ENCODE results near the gene EPHA7.

The EPHA7 gene

DNA sequence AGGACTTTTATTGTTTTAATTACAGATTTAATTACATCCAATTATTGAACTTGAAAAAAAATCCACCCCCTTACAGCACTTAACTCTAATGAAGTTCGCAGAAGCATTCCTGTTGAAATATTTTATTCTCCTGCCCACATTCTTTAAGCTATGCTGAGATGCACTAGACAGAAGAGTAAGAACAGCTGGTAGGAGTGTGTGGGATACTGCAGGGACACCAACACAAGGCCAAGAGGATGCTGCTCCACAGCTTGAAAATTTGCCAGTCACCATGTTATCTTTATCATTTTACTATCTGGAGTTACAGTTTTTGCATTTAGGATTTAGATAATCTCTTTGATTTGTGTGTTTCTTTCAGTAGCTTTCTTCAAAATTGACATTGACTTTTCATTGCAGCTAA is 180.7 kb downstream of the EPHA7 start:
- Histone ChIP-seq H2AFZ (ENCODE audit: low read depth, low read length) (no peak overlapping the region), H2BK15ac (ENCODE audit: low read depth, poor library complexity, severe bottlenecking) (no peak overlapping the region), H3K18ac (ENCODE audit: low read depth in 1 of 2, low read length in 2 of 2) (no peak overlapping the region), H3K79me1 (replicated peaks; ENCODE audit: low read length, poor library complexity, severe bottlenecking) (no peaks in the 10 kb centered on the region), H3K14ac (ENCODE audit: low read length in 2 of 2) (no peak overlapping the region), H3K9ac (ENCODE audit: low read length) (no peak overlapping the region), H3K36me3 (ENCODE audit: control insufficient read depth in 1 of 2, insufficient read depth in 2 of 2, low read depth in 1 of 2, low read length in 2 of 2) (no peaks in the 10 kb centered on the region), H3K4ac (ENCODE audit: low read depth in 1 of 2, low read length in 2 of 2) (no peak overlapping the region), H3K27me3 (ENCODE audit: control insufficient read depth in 1 of 2, insufficient read depth in 1 of 2, low read length in 2 of 2) (no peaks in the 10 kb centered on the region), H3K4me1 (ENCODE audit: control insufficient read depth, insufficient read depth, low read depth, low read length) (no peaks in the 10 kb centered on the region), H4K91ac (ENCODE audit: low read length) (no peak overlapping the region), H4K8ac (ENCODE audit: low read length) (no peak overlapping the region), H2AK5ac (ENCODE audit: low read length, severe bottlenecking) (no peak overlapping the region), H2BK5ac (ENCODE audit: low read depth, low read length, poor library complexity, severe bottlenecking) (no peak overlapping the region), H3K23ac (ENCODE audit: low read length in 2 of 2) (no peak overlapping the region), H3K27ac (ENCODE audit: low read length, poor library complexity, severe bottlenecking) (no peak overlapping the region), H2BK12ac (ENCODE audit: low read length in 2 of 2) (no peak overlapping the region), H3K4me2 (ENCODE audit: low read length, poor library complexity, severe bottlenecking) (no peak overlapping the region), H3K9me3 (ENCODE audit: control insufficient read depth, low read length) (no peaks in the 10 kb centered on the region), H2BK120ac (ENCODE audit: low read depth, low read length) (no peak overlapping the region), H3K4me3 (ENCODE audit: insufficient read depth in 1 of 2, low read depth in 1 of 2, low read length in 2 of 2) (no peak overlapping the region)
- no CpG with 5 or more reads among the region's 1 CpG for WGBS
- DNase-seq = no peak

DNA sequence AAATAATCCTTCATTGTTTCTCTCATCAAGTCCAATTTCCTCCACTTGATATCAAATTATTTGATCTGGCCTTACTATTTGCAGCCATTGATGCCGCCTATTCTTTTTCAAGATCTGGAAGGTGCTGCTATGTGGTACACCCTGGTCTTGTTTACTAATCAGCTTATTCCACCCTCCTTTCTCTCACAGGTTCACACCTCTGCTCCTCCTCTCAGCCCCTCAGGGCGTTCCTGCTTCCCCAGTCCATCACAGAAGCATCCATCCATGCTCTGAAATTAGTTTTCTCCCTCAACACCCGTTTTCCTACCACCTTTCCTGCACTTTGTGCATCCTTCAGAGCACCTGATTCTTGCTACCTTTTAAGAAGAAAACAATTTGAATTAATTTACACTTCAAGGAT is 183.6 kb downstream of the EPHA7 start:
- Histone ChIP-seq H2BK5ac (ENCODE audit: low read depth, low read length, poor library complexity, severe bottlenecking) (no peak overlapping the region), H3K4ac (ENCODE audit: low read depth in 1 of 2, low read length in 2 of 2) (no peak overlapping the region), H2AK5ac (ENCODE audit: low read length, severe bottlenecking) (no peak overlapping the region), H3K9me3 (ENCODE audit: control insufficient read depth, low read length) (no peaks in the 10 kb centered on the region), H2BK12ac (ENCODE audit: low read length in 2 of 2) (no peak overlapping the region), H3K36me3 (ENCODE audit: control insufficient read depth in 1 of 2, insufficient read depth in 2 of 2, low read depth in 1 of 2, low read length in 2 of 2) (no peaks in the 10 kb centered on the region), H4K8ac (ENCODE audit: low read length) (no peak overlapping the region), H3K79me1 (replicated peaks; ENCODE audit: low read length, poor library complexity, severe bottlenecking) (no peaks in the 10 kb centered on the region), H3K27ac (ENCODE audit: low read length, poor library complexity, severe bottlenecking) (peak overlapping the region; percentile 20), H3K4me3 (ENCODE audit: insufficient read depth in 1 of 2, low read depth in 1 of 2, low read length in 2 of 2) (no peak overlapping the region), H4K91ac (ENCODE audit: low read length) (no peak overlapping the region), H3K9ac (ENCODE audit: low read length) (no peak overlapping the region), H3K14ac (ENCODE audit: low read length in 2 of 2) (no peak overlapping the region), H2BK120ac (ENCODE audit: low read depth, low read length) (no peak overlapping the region), H2BK15ac (ENCODE audit: low read depth, poor library complexity, severe bottlenecking) (no peak overlapping the region), H3K23ac (ENCODE audit: low read length in 2 of 2) (no peak overlapping the region), H3K27me3 (ENCODE audit: control insufficient read depth in 1 of 2, insufficient read depth in 1 of 2, low read length in 2 of 2) (no peaks in the 10 kb centered on the region), H3K18ac (ENCODE audit: low read depth in 1 of 2, low read length in 2 of 2) (no peak overlapping the region), H3K4me2 (ENCODE audit: low read length, poor library complexity, severe bottlenecking) (no peak overlapping the region), H3K4me1 (ENCODE audit: control insufficient read depth, insufficient read depth, low read depth, low read length) (no peaks in the 10 kb centered on the region), H2AFZ (ENCODE audit: low read depth, low read length) (no peak overlapping the region)
- no peak for DNase-seq
- 71% methylated on average over 3 of the region's 3 CpGs for WGBS

DNA sequence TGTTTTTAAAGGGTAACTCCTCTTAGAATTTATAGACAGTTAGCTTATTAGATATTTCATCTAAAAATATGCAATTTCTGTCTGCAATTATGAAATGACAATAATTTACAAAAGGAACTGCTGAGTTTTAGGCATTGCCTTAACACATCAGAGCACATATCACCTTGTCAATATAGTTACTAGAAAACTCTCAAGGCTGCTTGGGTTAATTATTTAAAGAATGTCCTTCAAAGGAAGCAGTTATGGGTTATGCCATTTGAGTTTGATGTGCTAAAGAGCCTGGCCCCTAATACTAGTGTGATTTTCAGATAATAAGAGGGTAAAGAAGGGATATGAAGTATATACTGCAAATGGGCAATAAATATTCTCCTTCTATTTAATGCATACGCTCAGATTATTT is 192.5 kb downstream of the EPHA7 start:
- Histone ChIP-seq H3K27me3 (ENCODE audit: control insufficient read depth in 1 of 2, insufficient read depth in 1 of 2, low read length in 2 of 2) (no peaks in the 10 kb centered on the region), H3K36me3 (ENCODE audit: control insufficient read depth in 1 of 2, insufficient read depth in 2 of 2, low read depth in 1 of 2, low read length in 2 of 2) (no peaks in the 10 kb centered on the region), H3K4ac (ENCODE audit: low read depth in 1 of 2, low read length in 2 of 2) (no peak overlapping the region), H4K91ac (ENCODE audit: low read length) (no peak overlapping the region), H3K4me1 (ENCODE audit: control insufficient read depth, insufficient read depth, low read depth, low read length) (no peaks in the 10 kb centered on the region), H3K23ac (ENCODE audit: low read length in 2 of 2) (no peak overlapping the region), H4K8ac (ENCODE audit: low read length) (no peak overlapping the region), H2BK120ac (ENCODE audit: low read depth, low read length) (no peak overlapping the region), H2AK5ac (ENCODE audit: low read length, severe bottlenecking) (no peak overlapping the region), H3K4me3 (ENCODE audit: insufficient read depth in 1 of 2, low read depth in 1 of 2, low read length in 2 of 2) (no peak overlapping the region), H3K14ac (ENCODE audit: low read length in 2 of 2) (no peak overlapping the region), H3K27ac (ENCODE audit: low read length, poor library complexity, severe bottlenecking) (no peak overlapping the region), H3K9me3 (ENCODE audit: control insufficient read depth, low read length) (no peaks in the 10 kb centered on the region), H3K79me1 (replicated peaks; ENCODE audit: low read length, poor library complexity, severe bottlenecking) (no peaks in the 10 kb centered on the region), H2BK12ac (ENCODE audit: low read length in 2 of 2) (no peak overlapping the region), H3K9ac (ENCODE audit: low read length) (no peak overlapping the region), H3K4me2 (ENCODE audit: low read length, poor library complexity, severe bottlenecking) (no peak overlapping the region), H2BK15ac (ENCODE audit: low read depth, poor library complexity, severe bottlenecking) (no peak overlapping the region), H2BK5ac (ENCODE audit: low read depth, low read length, poor library complexity, severe bottlenecking) (no peak overlapping the region), H2AFZ (ENCODE audit: low read depth, low read length) (no peak overlapping the region), H3K18ac (ENCODE audit: low read depth in 1 of 2, low read length in 2 of 2) (no peak overlapping the region)
- DNase-seq = no peak
- no CpG with 5 or more reads among the region's 1 CpG for WGBS

DNA sequence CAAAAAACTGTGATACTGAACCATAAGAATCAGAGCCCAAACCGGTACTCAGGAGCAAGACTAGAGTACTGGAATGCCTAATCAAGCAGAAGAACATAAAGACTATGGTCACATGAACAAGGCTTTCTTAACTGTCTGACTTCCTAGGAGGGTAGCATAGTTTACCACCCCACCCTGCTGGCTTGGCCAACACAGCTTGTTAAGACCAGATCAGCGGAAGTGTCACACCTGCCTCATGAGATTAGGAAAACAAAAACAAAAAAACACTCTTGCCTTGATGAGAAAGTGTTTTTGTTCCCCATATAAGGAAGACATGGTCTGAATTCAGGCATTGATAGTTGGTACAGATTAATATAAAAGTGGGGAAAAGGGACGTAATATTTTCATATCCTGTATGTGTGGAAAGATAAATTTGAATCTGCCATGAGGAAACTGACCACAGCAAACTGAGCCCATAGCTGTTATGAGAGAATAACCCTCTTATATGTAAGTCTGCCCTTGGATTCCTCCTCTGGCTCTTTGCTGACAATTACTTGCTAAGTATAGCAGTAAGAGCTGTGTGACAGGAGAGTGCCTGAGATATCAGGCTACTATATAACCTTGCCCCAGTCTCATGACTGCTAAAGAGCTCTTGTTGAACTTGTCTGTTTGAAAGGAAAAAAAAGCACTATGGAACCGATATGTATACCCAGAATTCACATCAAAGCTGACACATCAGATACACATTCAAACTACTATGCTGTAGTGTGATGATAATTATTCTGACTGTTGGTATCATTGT is 197.1 kb downstream of the EPHA7 start:
- Histone ChIP-seq H3K4me2 (ENCODE audit: low read length, poor library complexity, severe bottlenecking) (no peak overlapping the region), H3K9ac (ENCODE audit: low read length) (no peak overlapping the region), H3K23ac (ENCODE audit: low read length in 2 of 2) (no peak overlapping the region), H3K27me3 (ENCODE audit: control insufficient read depth in 1 of 2, insufficient read depth in 1 of 2, low read length in 2 of 2) (no peaks in the 10 kb centered on the region), H2BK12ac (ENCODE audit: low read length in 2 of 2) (no peak overlapping the region), H4K91ac (ENCODE audit: low read length) (no peak overlapping the region), H3K4me1 (ENCODE audit: control insufficient read depth, insufficient read depth, low read depth, low read length) (no peaks in the 10 kb centered on the region), H2AFZ (ENCODE audit: low read depth, low read length) (no peak overlapping the region), H2BK15ac (ENCODE audit: low read depth, poor library complexity, severe bottlenecking) (no peak overlapping the region), H3K27ac (ENCODE audit: low read length, poor library complexity, severe bottlenecking) (no peak overlapping the region), H3K9me3 (ENCODE audit: control insufficient read depth, low read length) (no peaks in the 10 kb centered on the region), H3K18ac (ENCODE audit: low read depth in 1 of 2, low read length in 2 of 2) (no peak overlapping the region), H3K4ac (ENCODE audit: low read depth in 1 of 2, low read length in 2 of 2) (no peak overlapping the region), H3K36me3 (ENCODE audit: control insufficient read depth in 1 of 2, insufficient read depth in 2 of 2, low read depth in 1 of 2, low read length in 2 of 2) (no peaks in the 10 kb centered on the region), H3K79me1 (replicated peaks; ENCODE audit: low read length, poor library complexity, severe bottlenecking) (no peaks in the 10 kb centered on the region), H3K4me3 (ENCODE audit: insufficient read depth in 1 of 2, low read depth in 1 of 2, low read length in 2 of 2) (no peak overlapping the region), H2AK5ac (ENCODE audit: low read length, severe bottlenecking) (no peak overlapping the region), H4K8ac (ENCODE audit: low read length) (no peak overlapping the region), H2BK120ac (ENCODE audit: low read depth, low read length) (no peak overlapping the region), H2BK5ac (ENCODE audit: low read depth, low read length, poor library complexity, severe bottlenecking) (no peak overlapping the region), H3K14ac (ENCODE audit: low read length in 2 of 2) (no peak overlapping the region)
- 77% methylated on average over 3 of the region's 4 CpGs for WGBS
- no peak for DNase-seq
